Measurements from ENCODE around the gene TTC7B. TPM values are rescaled to one million over a fixed set of nuclear protein-coding genes. Genes with fewer than 3 reads are reported as not detected.

TTC7B gene
- total RNA-seq, 4 donors from 2014 or later = 35.0 to 78.7 (median 36.8) TPM

DNA sequence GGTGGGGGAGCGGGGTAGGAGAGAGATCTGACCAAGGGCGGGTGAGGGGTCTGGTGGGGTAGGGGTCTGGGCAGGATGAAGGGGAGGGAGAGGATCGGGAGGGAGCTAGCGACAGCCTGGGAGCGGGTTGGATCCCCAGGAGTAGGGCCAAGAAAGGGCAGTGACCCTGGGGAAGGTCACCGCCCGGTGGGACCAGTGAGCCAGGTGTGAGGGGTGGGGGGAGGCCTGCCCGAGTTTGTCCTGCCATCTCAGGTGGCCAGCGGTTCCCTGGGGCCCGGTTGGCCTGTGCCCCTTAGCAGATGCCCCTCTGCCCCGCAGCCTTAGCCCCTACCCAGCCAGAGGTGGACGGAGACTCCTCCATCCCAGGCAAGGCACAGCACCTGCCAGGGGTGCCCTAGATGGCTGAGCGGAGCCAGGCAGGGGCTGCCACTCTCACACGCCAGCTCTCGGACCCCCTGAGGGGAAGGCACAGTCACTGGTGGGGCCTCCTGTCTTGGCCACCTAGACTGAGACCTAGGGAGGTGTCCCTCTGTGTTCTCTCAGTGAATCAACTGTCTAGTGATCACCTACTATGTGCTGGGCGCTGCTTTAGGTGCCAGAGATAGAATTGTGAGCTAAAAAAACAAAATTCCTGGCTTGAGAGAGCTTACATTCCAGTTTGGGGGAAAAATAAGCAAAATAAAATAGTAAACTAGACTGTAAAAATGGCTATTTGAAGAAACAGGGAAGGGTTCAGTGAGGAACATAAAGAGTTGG, 629 bp upstream of the TTC7B start:
- Histone ChIP-seq H3K27me3 (no peaks in the 10 kb centered on the region), H3K27ac (peak overlapping the region; percentile 35 to 49 (median 44)), H3K4me3 (peak overlapping the region in 2 of 4 donors; percentile 35), H3K36me3 (no peaks in the 10 kb centered on the region), H3K4me1 (peaks cover 25 to 27% of the 10 kb centered on the region in 2 donors), H3K9me3 (no peaks in the 10 kb centered on the region)
- intact Hi-C loops (cut with DNase I; ENCODE audit: low total_unique reads) (loop anchor here (5.0 kb wide), 2 partner anchors 60 to 435 kb away; no protein-coding TSS in a partner anchor), in situ Hi-C loops (cut with MboI; ENCODE audit: low sequenced_read_pairs in 4 of 4) (loop anchor here in 1 of 4 donors (25.0 kb wide), 1 partner anchor 830 kb away; no protein-coding TSS in a partner anchor)
- DNase-seq (no peak), ATAC-seq (peak in 1 of 2 donors; percentile 8)
- TF ChIP-seq, protein P1, sequence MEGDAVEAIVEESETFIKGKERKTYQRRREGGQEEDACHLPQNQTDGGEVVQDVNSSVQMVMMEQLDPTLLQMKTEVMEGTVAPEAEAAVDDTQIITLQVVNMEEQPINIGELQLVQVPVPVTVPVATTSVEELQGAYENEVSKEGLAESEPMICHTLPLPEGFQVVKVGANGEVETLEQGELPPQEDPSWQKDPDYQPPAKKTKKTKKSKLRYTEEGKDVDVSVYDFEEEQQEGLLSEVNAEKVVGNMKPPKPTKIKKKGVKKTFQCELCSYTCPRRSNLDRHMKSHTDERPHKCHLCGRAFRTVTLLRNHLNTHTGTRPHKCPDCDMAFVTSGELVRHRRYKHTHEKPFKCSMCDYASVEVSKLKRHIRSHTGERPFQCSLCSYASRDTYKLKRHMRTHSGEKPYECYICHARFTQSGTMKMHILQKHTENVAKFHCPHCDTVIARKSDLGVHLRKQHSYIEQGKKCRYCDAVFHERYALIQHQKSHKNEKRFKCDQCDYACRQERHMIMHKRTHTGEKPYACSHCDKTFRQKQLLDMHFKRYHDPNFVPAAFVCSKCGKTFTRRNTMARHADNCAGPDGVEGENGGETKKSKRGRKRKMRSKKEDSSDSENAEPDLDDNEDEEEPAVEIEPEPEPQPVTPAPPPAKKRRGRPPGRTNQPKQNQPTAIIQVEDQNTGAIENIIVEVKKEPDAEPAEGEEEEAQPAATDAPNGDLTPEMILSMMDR (IDR thresholded peaks at IDR 0.05 in 4 of 5, conservative IDR thresholded peaks at IDR 0.05 in 1 of 5) = peak in 1 of 5 experiments; percentile 5
- no peak for TF ChIP-seq POLR2A (IDR thresholded peaks at IDR 0.05)

DNA sequence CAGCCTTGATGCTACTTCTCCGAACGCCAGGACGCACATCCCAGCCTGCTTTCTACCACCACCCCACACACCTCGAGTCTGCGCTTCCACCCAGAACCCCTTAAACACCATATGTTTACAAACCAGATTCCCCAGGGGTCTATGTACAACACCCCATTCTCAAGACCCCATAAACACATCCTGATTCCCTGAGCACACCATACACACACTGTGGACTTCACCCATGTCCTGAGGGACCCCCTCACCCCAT, 733 bp downstream of the TTC7B start:
- H3K36me3 ChIP-seq = no peaks in the 10 kb centered on the region
- TF ChIP-seq, protein P1 (IDR thresholded peaks at IDR 0.05 in 4 of 5, conservative IDR thresholded peaks at IDR 0.05 in 1 of 5) = no peak
- TF ChIP-seq POLR2A (IDR thresholded peaks at IDR 0.05) = no peak
- intact Hi-C loops (cut with DNase I; ENCODE audit: low total_unique reads) (loop anchor here (5.0 kb wide), 2 partner anchors 58 to 433 kb away; no protein-coding TSS in a partner anchor), in situ Hi-C loops (cut with MboI; ENCODE audit: low sequenced_read_pairs in 4 of 4) (loop anchor here in 1 of 4 donors (25.0 kb wide), 1 partner anchor 828 kb away; no protein-coding TSS in a partner anchor)
- no peaks in the 10 kb centered on the region for H3K9me3 ChIP-seq
- peak in 1 of 2 donors; percentile 26 for ATAC-seq
- DNase-seq = no peak
- H3K4me1 ChIP-seq = peaks cover 30 to 41% of the 10 kb centered on the region in 2 donors
- H3K27ac ChIP-seq = peak overlapping the region; percentile 52 to 70 (median 65)
- H3K4me3 ChIP-seq = peak overlapping the region; percentile 73 to 81 (median 76)
- H3K27me3 ChIP-seq = no peaks in the 10 kb centered on the region

DNA sequence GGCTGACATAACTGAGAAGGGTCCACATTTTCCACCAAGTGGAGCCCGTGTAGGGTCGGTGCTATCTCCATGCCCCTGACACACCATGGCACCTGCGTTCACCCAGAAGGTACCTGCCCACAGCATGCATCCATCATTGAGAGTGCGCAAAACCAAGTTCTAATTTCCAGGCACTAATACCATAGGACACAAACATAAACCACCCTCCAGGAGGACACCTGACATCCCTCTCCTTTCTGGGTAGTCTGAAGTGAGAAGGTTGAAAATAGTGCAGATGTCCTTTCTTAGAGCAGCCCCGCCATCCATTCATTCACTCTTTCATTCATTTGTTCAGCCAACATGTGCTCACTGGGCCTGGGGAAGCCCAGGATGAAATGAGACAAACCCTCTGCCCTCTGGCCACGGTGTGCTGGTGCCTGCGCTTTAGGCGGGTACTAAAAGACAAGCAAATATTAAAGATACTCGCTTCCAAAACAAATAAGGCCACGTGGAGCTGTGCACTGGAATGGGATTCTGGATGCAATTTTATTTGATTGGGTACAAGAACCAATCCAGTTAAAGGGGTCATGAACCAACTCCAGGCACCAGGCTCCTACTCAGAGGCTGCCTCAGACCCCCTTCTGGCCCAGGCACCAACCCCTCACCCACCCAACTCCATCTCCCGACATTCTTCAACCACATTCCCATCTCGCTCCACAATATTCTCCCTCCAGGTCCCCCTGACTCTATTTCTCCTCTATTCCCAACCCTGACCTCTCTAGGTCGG, 1.2 kb downstream of the TTC7B start:
- in situ Hi-C loops (cut with MboI; ENCODE audit: low sequenced_read_pairs in 4 of 4) = loop anchor here in 1 of 4 donors (25.0 kb wide), 1 partner anchor 828 kb away; no protein-coding TSS in a partner anchor
- H3K27me3 ChIP-seq = no peaks in the 10 kb centered on the region
- H3K4me3 ChIP-seq = peak overlapping the region; percentile 73 to 81 (median 76)
- intact Hi-C loops (cut with DNase I; ENCODE audit: low total_unique reads) = loop anchor here (5.0 kb wide), 2 partner anchors 58 to 433 kb away; no protein-coding TSS in a partner anchor
- TF ChIP-seq, protein P1 (IDR thresholded peaks at IDR 0.05 in 4 of 5, conservative IDR thresholded peaks at IDR 0.05 in 1 of 5) = no peak
- no peak for TF ChIP-seq POLR2A (IDR thresholded peaks at IDR 0.05)
- ATAC-seq (no peak), DNase-seq (no peak)
- no peaks in the 10 kb centered on the region for H3K36me3 ChIP-seq
- H3K4me1 ChIP-seq = peaks cover 35 to 46% of the 10 kb centered on the region in 2 donors
- H3K9me3 ChIP-seq = no peaks in the 10 kb centered on the region
- H3K27ac ChIP-seq = peak overlapping the region; percentile 52 to 70 (median 65)

DNA sequence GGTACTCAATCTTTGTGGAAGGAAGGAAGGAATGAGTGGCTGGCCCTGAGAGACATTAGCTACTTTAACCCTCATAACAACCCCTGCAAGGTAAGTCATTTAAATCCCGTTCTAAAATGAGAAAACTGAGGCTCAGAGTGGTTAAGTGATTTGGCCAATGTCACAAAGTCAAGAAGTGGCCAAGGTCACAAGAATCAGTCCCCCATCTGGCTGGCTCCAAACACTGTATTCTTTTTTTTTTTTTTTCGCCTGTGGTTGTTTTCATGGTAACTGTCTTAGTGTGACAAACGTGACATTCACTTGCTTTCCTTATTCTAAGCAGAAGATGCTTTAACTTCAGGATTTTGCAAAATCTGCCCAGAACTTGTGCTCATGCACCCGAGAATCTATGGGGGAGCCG, 2.8 kb downstream of the TTC7B start:
- no peak for TF ChIP-seq POLR2A (IDR thresholded peaks at IDR 0.05)
- TF ChIP-seq, protein P1 (IDR thresholded peaks at IDR 0.05 in 4 of 5, conservative IDR thresholded peaks at IDR 0.05 in 1 of 5) = no peak
- Histone ChIP-seq H3K9me3 (no peaks in the 10 kb centered on the region), H3K27ac (no peak overlapping the region), H3K4me3 (no peak overlapping the region), H3K36me3 (no peaks in the 10 kb centered on the region), H3K4me1 (peaks cover 50 to 55% of the 10 kb centered on the region in 2 donors), H3K27me3 (no peaks in the 10 kb centered on the region)
- in situ Hi-C loops (cut with MboI; ENCODE audit: low sequenced_read_pairs in 4 of 4) (loop anchor here in 1 of 4 donors (25.0 kb wide), 1 partner anchor 826 kb away; no protein-coding TSS in a partner anchor), intact Hi-C loops (cut with DNase I; ENCODE audit: low total_unique reads) (no loop called here)
- DNase-seq = no peak
- ATAC-seq = no peak

All from gastrocnemius medialis (tissue), 4 donors.